BE2C (cell line): Measurements from ENCODE around the gene TENM4.

Experiments
- DNase-seq: peaks from one replicate; pipeline ENCODE4 v3.0.0-alpha.2; 2020
- H3K27me3 ChIP-seq: fragments of 250-450 bp; sonication (Bioruptor Pico); 2 replicates; pipeline ENCODE4 v1.5.1; 2020; ENCODE audit warnings: mild to moderate bottlenecking
- H3K36me3 ChIP-seq: fragments of 250-450 bp; sonication (Bioruptor Pico); 2 replicates; pipeline ENCODE4 v1.5.1; 2020; ENCODE audit warnings: mild to moderate bottlenecking
- H3K4me1 ChIP-seq: fragments of 250-450 bp; sonication (Bioruptor Pico); 2 replicates; pipeline ENCODE4 v1.5.1; 2020
- H3K4me3 ChIP-seq: 2 replicates; pipeline ENCODE4 v1.5.1; 2011; ENCODE audit warnings: low read depth, low read length
- H3K9me3 ChIP-seq: fragments of 250-450 bp; sonication (Bioruptor Pico); 2 replicates; pipeline ENCODE4 v1.5.1; 2020
- CTCF ChIP-seq: IDR thresholded peaks from 2 replicates; pipeline ENCODE4 v1.5.1; 2012; ENCODE audit warnings: mild to moderate bottlenecking, low read depth, low read length

TENM4 gene

GRCh38 chr11:78684377-78684776 is 756.5 kb downstream of the TENM4 start:
- Histone ChIP-seq H3K4me1 (no peaks in the 10 kb centered on the region), H3K4me3 (no peak overlapping the region), H3K27me3 (no peaks in the 10 kb centered on the region), H3K9me3 (no peaks in the 10 kb centered on the region), H3K36me3 (peaks cover 36% of the 10 kb centered on the region)
- no peak for DNase-seq
- no peak for TF ChIP-seq CTCF

- H3K27me3 ChIP-seq, result no peaks in the 10 kb centered on the region
- H3K9me3 ChIP-seq, result no peaks in the 10 kb centered on the region
- no peak overlapping the region for H3K4me3 ChIP-seq
- TF ChIP-seq CTCF, result no peak
- DNase-seq, result no peak
- peaks cover 36% of the 10 kb centered on the region for H3K36me3 ChIP-seq
- H3K4me1 ChIP-seq, result no peaks in the 10 kb centered on the region
Measured at GRCh38 chr11:78683774-78684173, 757.1 kb downstream of the TENM4 start.

GRCh38 chr11:78676026-78676557 is 764.7 kb downstream of the TENM4 start:
- no peaks in the 10 kb centered on the region for H3K9me3 ChIP-seq
- DNase-seq, result no peak

GRCh38 chr11:78672850-78673620 is 767.8 kb downstream of the TENM4 start:
- no peak overlapping the region for H3K4me3 ChIP-seq
- TF ChIP-seq CTCF, result no peak
- H3K4me1 ChIP-seq, result no peaks in the 10 kb centered on the region
- no peaks in the 10 kb centered on the region for H3K9me3 ChIP-seq
- no peaks in the 10 kb centered on the region for H3K27me3 ChIP-seq
- peaks cover 44% of the 10 kb centered on the region for H3K36me3 ChIP-seq
- DNase-seq, result no peak

More at GRCh38 chr11:78676026-78676557, 764.7 kb downstream of the TENM4 start:
- H3K36me3 ChIP-seq, result peaks cover 21% of the 10 kb centered on the region
- H3K27me3 ChIP-seq, result no peaks in the 10 kb centered on the region
- no peak for TF ChIP-seq CTCF
- H3K4me3 ChIP-seq, result no peak overlapping the region
- H3K4me1 ChIP-seq, result no peaks in the 10 kb centered on the region

GRCh38 chr11:78669249-78669648 is 771.6 kb downstream of the TENM4 start:
- Histone ChIP-seq H3K4me3 (no peak overlapping the region), H3K9me3 (no peaks in the 10 kb centered on the region), H3K4me1 (no peaks in the 10 kb centered on the region), H3K27me3 (no peaks in the 10 kb centered on the region), H3K36me3 (peaks cover 52% of the 10 kb centered on the region)
- no peak for TF ChIP-seq CTCF
- DNase-seq, result no peak

GRCh38 chr11:78667461-78667860 is 773.4 kb downstream of the TENM4 start:
- Histone ChIP-seq H3K4me1 (no peaks in the 10 kb centered on the region), H3K27me3 (no peaks in the 10 kb centered on the region), H3K4me3 (no peak overlapping the region), H3K36me3 (peaks cover 47% of the 10 kb centered on the region), H3K9me3 (no peaks in the 10 kb centered on the region)
- no peak for DNase-seq
- TF ChIP-seq CTCF, result no peak
